Left kidney (tissue), 2 donors: ENCODE results near the gene RMND5A. TPM values are rescaled to one million over a fixed set of nuclear protein-coding genes. Genes with fewer than 3 reads are reported as not detected.
"Not testable (repeated sequence)": the region's sequence is repeated elsewhere in the genome, so short reads cannot be mapped to it uniquely, and the experiment has no call there.

Source experiments
- DNase-seq: peaks from one replicate; pipeline ENCODE4 v3.0.0-alpha.2; 2013
- polyA plus RNA-seq: library from polyadenylated mRNA; unstranded; fragments of 120-200 nt; gene quantifications from one replicate; pipeline ENCODE4 v1.2.1, GENCODE V29; 2013; ENCODE audit not compliant: insufficient read length

RMND5A gene
- polyA plus RNA-seq, 1 donor = 69.4 TPM

DNA sequence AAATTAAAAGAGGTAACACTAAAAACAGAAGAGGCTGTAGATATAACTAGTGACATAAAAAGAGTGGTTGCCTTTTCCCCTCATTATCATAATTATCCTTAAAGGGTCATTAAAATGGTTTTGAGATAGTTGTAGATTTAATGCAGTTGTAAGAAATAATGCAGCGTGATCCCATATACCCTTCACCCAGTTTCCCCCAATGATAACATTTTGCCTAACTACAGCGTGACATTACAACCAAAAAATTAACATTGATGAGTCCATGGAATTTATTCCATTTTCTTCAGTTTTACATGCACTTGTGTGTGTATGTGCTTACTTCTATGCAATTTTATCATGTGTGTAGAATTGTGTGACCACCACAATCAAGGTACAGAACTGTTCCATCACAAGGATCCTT lies 13.2 kb upstream of the RMND5A start:
- DNase-seq = no peak

GRCh38 chr2:86708126-86708525 lies 12.0 kb upstream of the RMND5A start:
- DNase-seq = not testable (repeated sequence)

- not testable (repeated sequence) for DNase-seq
Measured at GRCh38 chr2:86714579-86715173, 5.4 kb upstream of the RMND5A start.

- DNase-seq = not testable (repeated sequence)
Measured at GRCh38 chr2:86719263-86719636, 841 bp upstream of the RMND5A start.

- peak; percentile 24 for DNase-seq
Measured at GRCh38 chr2:86720540-86721320, 639 bp downstream of the RMND5A start.

DNA sequence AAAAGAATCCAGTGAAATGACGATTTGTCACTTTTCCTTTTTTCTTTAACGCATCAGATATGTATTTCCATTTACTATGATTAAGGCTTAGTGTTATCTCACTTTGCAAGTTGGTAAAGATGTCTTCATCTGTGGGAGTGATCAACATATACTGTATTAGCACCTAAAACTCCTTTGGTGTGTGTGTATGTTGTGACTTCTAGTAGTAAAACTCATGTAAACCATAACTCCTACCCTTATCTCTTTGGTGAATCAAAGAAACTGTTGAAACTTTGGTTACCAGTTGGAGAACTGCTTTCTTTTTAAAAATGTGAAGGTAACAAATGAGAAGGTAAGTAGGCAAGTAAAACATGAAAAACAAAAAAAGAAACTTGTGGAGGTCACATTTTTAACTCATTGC lies 5.6 kb downstream of the RMND5A start:
- not testable (repeated sequence) for DNase-seq

- not testable (repeated sequence) for DNase-seq
Measured at GRCh38 chr2:86732040-86732525, 12.0 kb downstream of the RMND5A start.

GRCh38 chr2:86732837-86733236 lies 12.7 kb downstream of the RMND5A start:
- not testable (repeated sequence) for DNase-seq

DNA sequence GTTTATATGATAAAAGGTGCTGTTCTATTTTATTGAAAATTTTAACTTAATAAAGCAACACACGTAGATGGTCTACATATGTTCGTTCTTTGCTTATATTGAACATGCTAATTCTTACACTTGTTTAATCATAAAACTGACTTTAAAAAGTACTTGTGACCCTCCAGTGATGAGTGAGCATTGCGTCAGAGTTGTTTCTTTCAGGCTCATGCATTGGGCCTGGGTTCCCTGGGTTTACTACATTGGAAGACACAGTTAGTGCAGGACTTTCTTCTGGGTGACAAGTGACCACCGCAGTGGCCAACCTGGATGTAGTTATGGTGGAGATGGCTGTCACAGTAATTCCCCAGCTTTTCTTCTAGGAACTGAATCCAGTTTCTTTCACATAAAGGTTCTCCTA lies 13.4 kb downstream of the RMND5A start:
- not testable (repeated sequence) for DNase-seq

DNA sequence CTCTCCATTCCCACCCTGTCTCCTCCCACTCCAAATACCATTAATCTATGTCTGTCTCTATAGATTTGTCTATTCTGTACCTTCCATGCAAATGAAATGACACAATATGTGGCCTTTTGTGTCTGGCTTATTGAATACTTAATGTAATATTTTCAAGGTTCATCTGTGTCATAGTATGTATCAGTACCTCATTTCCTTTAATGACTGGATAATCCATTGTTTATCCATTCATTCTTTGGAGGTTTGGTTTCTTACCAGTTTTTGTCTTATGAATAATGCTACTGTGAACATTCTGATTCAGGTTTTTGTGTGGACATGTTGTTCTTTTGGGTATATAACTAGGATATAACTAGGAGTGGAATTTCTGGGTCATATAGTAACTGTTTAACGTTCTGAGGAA lies 14.8 kb downstream of the RMND5A start:
- DNase-seq = not testable (repeated sequence)

GRCh38 chr2:86739485-86739884 lies 19.4 kb downstream of the RMND5A start:
- DNase-seq = not testable (repeated sequence)

GRCh38 chr2:86739889-86740288 lies 19.8 kb downstream of the RMND5A start:
- DNase-seq = not testable (repeated sequence)

DNA sequence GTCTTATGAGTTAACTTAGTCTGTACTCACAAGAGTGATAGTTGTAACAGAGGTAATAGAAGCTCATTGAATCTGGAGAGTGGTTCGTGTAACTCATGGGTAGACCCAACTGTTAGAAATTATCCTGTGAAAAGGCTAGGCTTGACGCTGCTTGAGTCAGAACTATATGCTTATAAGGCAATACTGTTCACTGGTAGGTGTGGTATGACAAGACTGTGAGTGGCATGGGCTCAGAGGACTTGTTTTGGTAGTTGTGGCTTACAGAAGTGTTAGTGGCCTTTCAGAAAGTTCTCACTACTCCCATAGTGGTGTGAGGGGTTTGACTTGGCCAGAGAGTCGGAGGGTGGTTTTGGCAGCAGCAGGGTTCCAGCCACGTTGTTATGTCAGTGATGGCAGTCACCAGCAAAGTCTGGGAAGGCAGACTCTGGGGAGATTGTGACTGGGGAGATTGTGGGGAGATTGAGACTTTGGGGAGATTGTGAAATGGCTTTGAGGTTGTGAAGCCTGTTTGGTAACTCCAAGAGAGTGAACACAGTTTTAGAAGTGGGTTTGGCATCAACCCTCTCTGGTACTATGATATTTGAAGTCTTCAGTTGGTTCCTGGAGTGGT lies 21.9 kb downstream of the RMND5A start:
- DNase-seq = not testable (repeated sequence)

DNA sequence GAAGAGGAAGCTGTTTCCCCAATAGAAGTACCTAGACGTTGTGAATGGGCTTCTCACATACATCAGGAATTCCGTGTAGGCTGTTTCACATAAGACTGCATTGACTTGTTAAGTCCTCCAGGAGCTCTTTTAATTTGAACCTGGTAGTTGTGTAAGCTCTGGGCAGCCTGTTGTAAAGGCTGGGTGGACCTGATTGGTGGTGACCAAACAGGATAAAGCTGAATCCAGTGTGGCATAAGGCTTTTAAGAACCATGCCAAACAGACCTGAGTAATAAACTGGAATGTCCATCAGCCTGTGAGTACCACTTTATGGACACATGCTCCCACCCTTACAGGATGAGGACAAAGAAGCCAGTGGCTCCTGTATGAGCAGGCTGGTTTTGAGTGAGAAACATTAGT lies 24.1 kb downstream of the RMND5A start:
- DNase-seq = no peak

- no peak for DNase-seq
Measured at GRCh38 chr2:86746939-86747338, 26.8 kb downstream of the RMND5A start.

- no peak for DNase-seq
Measured at GRCh38 chr2:86747711-86748639, 27.9 kb downstream of the RMND5A start.

- DNase-seq = no peak
Measured at GRCh38 chr2:86750240-86750839, 30.2 kb downstream of the RMND5A start.

GRCh38 chr2:86751778-86752177 lies 31.7 kb downstream of the RMND5A start:
- no peak for DNase-seq

- DNase-seq = no peak
Measured at GRCh38 chr2:86752934-86753333, 32.8 kb downstream of the RMND5A start.

DNA sequence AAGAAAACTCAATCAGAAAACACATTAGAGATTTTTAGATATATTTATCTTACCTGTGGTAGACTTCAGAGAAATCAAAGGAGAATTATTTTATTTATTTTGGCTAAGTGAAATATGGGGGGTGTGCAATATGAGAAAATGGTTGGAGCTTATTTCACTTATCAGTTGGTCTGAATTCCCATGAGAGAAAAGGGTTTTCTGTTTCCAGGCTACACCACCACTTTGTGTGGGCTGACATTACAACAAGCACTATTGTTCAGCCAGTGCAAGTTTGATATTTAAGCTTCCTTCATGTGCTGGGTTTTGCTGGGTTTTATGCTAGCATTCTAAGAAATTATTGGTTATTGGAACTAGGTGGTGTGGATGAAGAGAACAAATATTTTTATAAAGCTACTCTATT lies 33.5 kb downstream of the RMND5A start:
- no peak for DNase-seq

- no peak for DNase-seq
Measured at GRCh38 chr2:86758405-86758804, 38.3 kb downstream of the RMND5A start.

DNA sequence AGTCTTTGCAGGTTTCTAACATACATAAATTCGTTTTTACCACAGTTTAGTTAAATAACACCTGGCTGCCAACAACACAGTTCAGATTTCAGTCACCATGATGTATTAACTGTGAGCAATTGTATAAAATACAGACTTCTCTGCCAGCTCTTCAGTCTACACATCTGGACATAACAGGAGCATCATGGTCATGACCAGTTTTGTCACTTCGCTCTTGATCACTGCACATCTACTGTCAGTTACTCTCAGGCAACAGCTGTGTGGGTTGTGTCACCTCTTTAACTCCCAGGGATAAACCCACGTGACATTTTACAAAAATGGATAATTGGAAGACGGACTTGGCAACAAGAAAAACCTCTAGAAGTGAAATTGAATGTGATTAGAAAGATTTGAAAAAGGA lies 40.3 kb downstream of the RMND5A start:
- no peak for DNase-seq
